GM18502 (cell line): ENCODE measurements around the gene PDZD7.
"Not testable (repeated sequence)": the region's sequence is repeated elsewhere in the genome, so short reads cannot be mapped to it uniquely, and the experiment has no call there.

Experiments
- ATAC-seq: cut with Tn5 transposase; IDR thresholded peaks from one replicate; pipeline ENCODE4 v1.9.1; 2021; ENCODE audit warnings: mild to moderate bottlenecking; ENCODE audit not compliant: unreplicated experiment, poor library complexity

Gene PDZD7

GRCh38 chr10:101042667-101043362, 11.9 kb upstream of the PDZD7 start:
- peak; percentile 92 for ATAC-seq

- no peak for ATAC-seq
Observed at GRCh38 chr10:101042118-101042517, 11.2 kb upstream of the PDZD7 start.

- ATAC-seq = peak; percentile 65
Observed at GRCh38 chr10:101041252-101041761, 10.4 kb upstream of the PDZD7 start.

- ATAC-seq = no peak
Observed at GRCh38 chr10:101040851-101041250, 9.9 kb upstream of the PDZD7 start.

- no peak for ATAC-seq
Observed at GRCh38 chr10:101040061-101040460, 9.1 kb upstream of the PDZD7 start.

GRCh38 chr10:101038484-101038883, 7.6 kb upstream of the PDZD7 start:
- no peak for ATAC-seq

- ATAC-seq = no peak
Observed at GRCh38 chr10:101036726-101037125, 5.8 kb upstream of the PDZD7 start.

- no peak for ATAC-seq
Observed at GRCh38 chr10:101035916-101036702, 5.2 kb upstream of the PDZD7 start.

GRCh38 chr10:101035314-101035713, 4.4 kb upstream of the PDZD7 start:
- ATAC-seq = no peak

- ATAC-seq = not testable (repeated sequence)
Observed at GRCh38 chr10:101034404-101034803, 3.5 kb upstream of the PDZD7 start.

- no peak for ATAC-seq
Observed at GRCh38 chr10:101033276-101033675, 2.3 kb upstream of the PDZD7 start.

- ATAC-seq = peak; percentile 29
Observed at GRCh38 chr10:101032637-101033224, 1.8 kb upstream of the PDZD7 start.

- peak; percentile 49 for ATAC-seq
Observed at GRCh38 chr10:101031796-101032636, 1.1 kb upstream of the PDZD7 start.

- ATAC-seq = no peak
Observed at GRCh38 chr10:101030496-101031127, 317 bp downstream of the PDZD7 start.

- no peak for ATAC-seq
Observed at GRCh38 chr10:101029520-101030295, 1.2 kb downstream of the PDZD7 start.

GRCh38 chr10:101028446-101029337, 2.2 kb downstream of the PDZD7 start:
- ATAC-seq = no peak

GRCh38 chr10:101027106-101027720, 3.7 kb downstream of the PDZD7 start:
- ATAC-seq = no peak
